H1 (cell line): ENCODE measurements around the gene HNRNPH3. TPM values are rescaled to one million over a fixed set of nuclear protein-coding genes. Genes with fewer than 3 reads are reported as not detected.

ENCODE experiments used
- CTCF ChIA-PET: fragments of 300-600 bp; sonication (Branson Sonifier 250); formaldehyde crosslinking; loops from one replicate; lab custom pipeline; 2021; ENCODE audit not compliant: partially characterized antibody; lab: Charles Lee
- POLR2A ChIA-PET: fragments of 300-600 bp; sonication (Branson Sonifier 250); formaldehyde crosslinking; loops from one replicate; lab custom pipeline; 2021; ENCODE audit warnings: inconsistent platforms; ENCODE audit not compliant: partially characterized antibody; lab: Charles Lee
- DNase-seq, 2 experiments: peaks; one replicate each; pipeline versions ENCODE4 v3.0.0 to v3.0.0-alpha.2; 2010 to 2022; ENCODE audit warnings: low spot score in 2 of 2, low read depth in 1 of 2, mixed read lengths in 1 of 2
- FAIRE-seq: peaks from 2 replicates; lab custom pipeline; 2011; peaks lifted over from hg19 to GRCh38; lab: Jason Lieb, UNC
- H2AFZ ChIP-seq: 2 replicates; pipeline ENCODE4 v1.8.1; 2012; ENCODE audit warnings: low read length, inconsistent platforms
- H2AK5ac ChIP-seq: 2 replicates; pipeline ENCODE4 v1.6.1; 2013; ENCODE audit warnings: low read depth, low read length
- H2BK120ac ChIP-seq: replicated peaks from 2 replicates; pipeline ENCODE3; 2013; ENCODE audit warnings: low read depth, low read length, inconsistent platforms
- H2BK12ac ChIP-seq: 2 replicates; pipeline ENCODE4 v1.6.1; 2013; ENCODE audit warnings: low read depth, low read length
- H2BK15ac ChIP-seq: 2 replicates; pipeline ENCODE4 v1.6.1; 2013; ENCODE audit warnings: low read length
- H2BK20ac ChIP-seq: 2 replicates; pipeline ENCODE4 v1.6.1; 2013; ENCODE audit warnings: low read length
- H2BK5ac ChIP-seq: 2 replicates; pipeline ENCODE4 v1.6.1; 2013; ENCODE audit warnings: low read depth, low read length
- H3K14ac ChIP-seq: 2 replicates; pipeline ENCODE4 v1.6.1; 2013; ENCODE audit warnings: inconsistent platforms; ENCODE audit not compliant: insufficient read length
- H3K18ac ChIP-seq: 2 replicates; pipeline ENCODE4 v1.6.1; 2013; ENCODE audit warnings: low read length; ENCODE audit errors: extremely low read depth
- H3K23ac ChIP-seq: 2 replicates; pipeline ENCODE4 v1.6.1; 2013; ENCODE audit warnings: inconsistent platforms; ENCODE audit not compliant: insufficient read length
- H3K23me2 ChIP-seq: 2 replicates; pipeline ENCODE4 v1.6.1; 2013; ENCODE audit warnings: low read depth, low read length
- H3K27ac ChIP-seq: 2 replicates; pipeline ENCODE4 v1.6.1; 2011; ENCODE audit warnings: low read depth, low read length, inconsistent platforms
- H3K27me3 ChIP-seq, 4 experiments: replicated peaks in 1 of 4; 1 replicate in 1 of 4; 2 replicates in 3 of 4; pipeline versions ENCODE4 v1.6.1 to v1.8.1; 2011 to 2013; ENCODE audit warnings: low read length in 3 of 4, mild to moderate bottlenecking in 3 of 4, inconsistent platforms in 2 of 4, mixed read lengths in 2 of 4, moderate library complexity in 1 of 4; ENCODE audit not compliant: control insufficient read depth in 3 of 4, insufficient read depth in 3 of 4; ENCODE audit errors: extremely low read depth in 1 of 4
- H3K36me3 ChIP-seq, 4 experiments: 2 replicates each; pipeline versions ENCODE4 v1.6.1 to v1.8.1; 2011 to 2013; ENCODE audit warnings: mild to moderate bottlenecking in 4 of 4, low read length in 3 of 4, moderate library complexity in 2 of 4, control low read depth in 1 of 4, inconsistent platforms in 1 of 4; ENCODE audit not compliant: insufficient read depth in 4 of 4, control insufficient read depth in 2 of 4
- H3K4ac ChIP-seq: replicated peaks from 2 replicates; pipeline ENCODE3; 2013; ENCODE audit warnings: low read length, low read depth, mixed read lengths, inconsistent platforms; ENCODE audit not compliant: insufficient read length
- H3K4me1 ChIP-seq, 4 experiments: replicated peaks in 1 of 4; 1 replicate in 1 of 4; 2 replicates in 3 of 4; pipeline versions ENCODE4 v1.6.1 to v1.8.1; 2011 to 2013; ENCODE audit warnings: low read length in 3 of 4, inconsistent platforms in 2 of 4, mixed read lengths in 1 of 4; ENCODE audit not compliant: insufficient read depth in 4 of 4, control insufficient read depth in 3 of 4
- H3K4me2 ChIP-seq, 2 experiments: 2 replicates each; pipeline versions ENCODE4 v1.6.1 to v1.8.1; 2011 to 2013; ENCODE audit warnings: low read depth in 2 of 2, low read length in 2 of 2, control low read depth in 1 of 2, inconsistent platforms in 1 of 2, mild to moderate bottlenecking in 1 of 2; ENCODE audit not compliant: insufficient read depth in 1 of 2
- H3K4me3 ChIP-seq, 4 experiments: fragments of 200-600, 300-600 bp in 1 of 4; sonication (generic), shearing (Covaris generic), sonication (Bioruptor Twin) in 1 of 4; 2 replicates each; pipeline versions ENCODE4 v1.5.1 to v1.8.1; 2011 to 2016; ENCODE audit warnings: low read length in 4 of 4, low read depth in 3 of 4, control low read depth in 2 of 4, inconsistent platforms in 2 of 4, mild to moderate bottlenecking in 2 of 4, mixed read lengths in 1 of 4, moderate library complexity in 1 of 4; ENCODE audit not compliant: insufficient read depth in 2 of 4; ENCODE audit errors: extremely low read depth in 1 of 4
- H3K56ac ChIP-seq: replicated peaks from 2 replicates; pipeline ENCODE3; 2013; ENCODE audit warnings: low read depth, mild to moderate bottlenecking, mixed read lengths, low read length, inconsistent platforms; ENCODE audit not compliant: insufficient read length
- H3K79me1 ChIP-seq: 2 replicates; pipeline ENCODE4 v1.6.1; 2013; ENCODE audit warnings: low read depth, low read length, control low read depth
- H3K79me2 ChIP-seq, 2 experiments: 2 replicates each; pipeline versions ENCODE4 v1.6.1 to v1.8.1; 2012 to 2013; ENCODE audit warnings: low read length in 2 of 2, mild to moderate bottlenecking in 2 of 2, inconsistent platforms in 1 of 2; ENCODE audit not compliant: insufficient read depth in 2 of 2, control insufficient read depth in 1 of 2
- H3K9ac ChIP-seq, 4 experiments: replicated peaks in 1 of 4; 1 replicate in 1 of 4; 2 replicates in 3 of 4; pipeline versions ENCODE4 v1.6.1 to v1.8.1; 2011 to 2013; ENCODE audit warnings: low read depth in 3 of 4, low read length in 3 of 4, control low read depth in 2 of 4, mild to moderate bottlenecking in 2 of 4, moderate library complexity in 2 of 4, inconsistent platforms in 1 of 4; ENCODE audit errors: extremely low read depth in 1 of 4
- H3K9me3 ChIP-seq, 2 experiments: 2 replicates each; pipeline versions ENCODE4 v1.6.1 to v1.8.1; 2012 to 2013; ENCODE audit warnings: mild to moderate bottlenecking in 2 of 2, moderate library complexity in 2 of 2, control low read depth in 1 of 2, inconsistent platforms in 1 of 2, low read depth in 1 of 2, low read length in 1 of 2, mixed read lengths in 1 of 2; ENCODE audit not compliant: insufficient read depth in 2 of 2
- H4K20me1 ChIP-seq, 2 experiments: replicated peaks in 1 of 2; 2 replicates each; pipeline versions ENCODE3 to v1.8.1; 2011 to 2013; ENCODE audit warnings: inconsistent platforms in 2 of 2, low read length in 2 of 2, mild to moderate bottlenecking in 1 of 2; ENCODE audit not compliant: insufficient read depth in 2 of 2, control insufficient read depth in 1 of 2
- H4K5ac ChIP-seq: 2 replicates; pipeline ENCODE4 v1.6.1; 2013; ENCODE audit warnings: low read length, low read depth, mixed read lengths, inconsistent platforms; ENCODE audit not compliant: insufficient read length
- H4K8ac ChIP-seq: 2 replicates; pipeline ENCODE4 v1.8.0; 2013; ENCODE audit warnings: mild to moderate bottlenecking, moderate library complexity, low read length, inconsistent platforms; ENCODE audit not compliant: insufficient read depth; ENCODE audit errors: extremely low read depth
- H4K91ac ChIP-seq: replicated peaks from 2 replicates; pipeline ENCODE3; 2013; ENCODE audit warnings: low read length, mixed read lengths, inconsistent platforms; ENCODE audit not compliant: insufficient read length
- ATF3 ChIP-seq: IDR thresholded peaks from 2 replicates; pipeline ENCODE4 v1.6.1; 2011; ENCODE audit warnings: low read depth, mild to moderate bottlenecking, low read length; ENCODE audit not compliant: insufficient read depth
- CEBPB ChIP-seq: IDR thresholded peaks from 2 replicates; pipeline ENCODE4 v1.6.1; 2012; ENCODE audit warnings: low read depth, low read length
- CTBP2 ChIP-seq: IDR thresholded peaks from 2 replicates; pipeline ENCODE4 v1.7.0; 2011; ENCODE audit warnings: borderline replicate concordance, mild to moderate bottlenecking, moderate library complexity, mixed read lengths, low read length; ENCODE audit not compliant: insufficient read depth, insufficient read length
- EGR1 ChIP-seq: IDR thresholded peaks from 2 replicates; pipeline ENCODE4 v1.6.1; 2011; ENCODE audit warnings: low read depth, low read length, borderline replicate concordance
- HDAC2 ChIP-seq, 2 experiments: fragments of 300-600 bp in 1 of 2; sonication (generic) in 1 of 2; IDR thresholded peaks; 2 replicates each; pipeline ENCODE4 v1.6.1; 2011 to 2012; ENCODE audit warnings: low read depth in 2 of 2, low read length in 2 of 2, mild to moderate bottlenecking in 2 of 2, moderate library complexity in 2 of 2, borderline replicate concordance in 1 of 2, inconsistent platforms in 1 of 2
- JUN ChIP-seq: IDR thresholded peaks from 2 replicates; pipeline ENCODE4 v1.6.1; 2011; ENCODE audit warnings: low read depth, mild to moderate bottlenecking, improper control_type of control experiment, low read length
- POU5F1 ChIP-seq: IDR thresholded peaks from 2 replicates; pipeline ENCODE4 v1.6.1; 2011; ENCODE audit warnings: low read depth, mild to moderate bottlenecking, low read length, moderate library complexity
- RAD21 ChIP-seq, 2 experiments: IDR thresholded peaks in 1 of 2; conservative IDR thresholded peaks in 1 of 2; 2 replicates each; pipeline ENCODE4 v1.6.1; 2011; ENCODE audit warnings: low read depth in 2 of 2, low read length in 2 of 2, improper control_type of control experiment in 1 of 2, inconsistent platforms in 1 of 2, mild to moderate bottlenecking in 1 of 2, moderate library complexity in 1 of 2
- RNF2 ChIP-seq: fragments of 200-900, 300-1000 bp; sonication (generic); IDR thresholded peaks from 2 replicates; pipeline ENCODE4 v1.7.1; 2016; ENCODE audit warnings: borderline replicate concordance, low read depth, mild to moderate bottlenecking, antibody characterized with exemption, low read length; ENCODE audit not compliant: poor library complexity, severe bottlenecking; ENCODE audit errors: missing control alignments
- RXRA ChIP-seq: IDR thresholded peaks from 2 replicates; pipeline ENCODE4 v1.6.1; 2011; ENCODE audit warnings: low read depth, mild to moderate bottlenecking, low read length, moderate library complexity; ENCODE audit not compliant: insufficient read depth
- SIX5 ChIP-seq: IDR thresholded peaks from 2 replicates; pipeline ENCODE4 v1.6.1; 2011; ENCODE audit warnings: mild to moderate bottlenecking, low read depth, low read length
- SP1 ChIP-seq: IDR thresholded peaks from 2 replicates; pipeline ENCODE4 v1.6.1; 2011; ENCODE audit warnings: low read depth, low read length
- ZNF274 ChIP-seq: IDR thresholded peaks from 2 replicates; pipeline ENCODE4 v1.7.0; 2012; ENCODE audit warnings: low read length, borderline replicate concordance; ENCODE audit errors: extremely low read depth
- WGBS, 2 experiments: shearing (Covaris generic) in 1 of 2; methylation state at CpG; one replicate each; pipeline versions ENCODE4 v1.1.6 to v1.1.7; 2013 to 2015; ENCODE audit warnings: low lambda C conversion rate in 2 of 2, mixed read lengths in 2 of 2, inconsistent platforms in 1 of 2, low coverage in 1 of 2, missing lambda C conversion rate in 1 of 2; ENCODE audit not compliant: insufficient replicate concordance in 2 of 2, insufficient coverage in 1 of 2, insufficient read length in 1 of 2; ENCODE audit errors: extremely low coverage in 1 of 2, missing lambda C conversion rate in 1 of 2; 5-methylcytosine and 5-hydroxymethylcytosine counted together
- polyA plus RNA-seq, 7 experiments: library from polyadenylated mRNA; depleted of rRNA in 3 of 7; stranded (reverse) in 5 of 7; unstranded in 2 of 7; fragments of >200 nt in 5 of 7; fragments of 200-250 nt in 2 of 7; gene quantifications; 1 replicate in 5 of 7; 2 replicates in 1 of 7; 4 replicates in 1 of 7; pipeline versions ENCODE4 v1.2.1 to v1.2.3, GENCODE V29; 2011 to 2013; ENCODE audit warnings: missing spikeins in 2 of 7, mixed read lengths in 2 of 7
- total RNA-seq: library from RNA; stranded (reverse); fragmentation: NEBNext Ultra II Directional; extraction: Animal tissue kit (Norgen Biotek cat#: 25700); gene quantifications from 2 replicates; pipeline ENCODE4 v1.2.1, GENCODE V29; 2021

HNRNPH3 gene
- total and polyA plus RNA-seq, 2 of the 8 experiments (the other 6 are each of a cell fraction or from before 2014, with no cell fraction given) = 63.2 to 230 TPM

- H3K27me3 ChIP-seq = no peaks in the 10 kb centered on the region
- H2AFZ ChIP-seq = no peak overlapping the region
- no peak for DNase-seq
- H3K79me1 ChIP-seq = no peaks in the 10 kb centered on the region
- H3K4ac ChIP-seq = no peak overlapping the region
- H3K36me3 ChIP-seq = no peaks in the 10 kb centered on the region
- POLR2A ChIA-PET = interaction anchor here (2.2 kb wide), 1 partner anchor 17 kb away, joined by 12 read pairs; the partner anchor contains the start of genes HNRNPH3 and PBLD
- H4K5ac ChIP-seq = no peak overlapping the region
- H2BK15ac ChIP-seq = no peak overlapping the region
- CTCF ChIA-PET = interaction anchor here (0.7 to 1.6 kb wide), 2 partner anchors 14 to 375 kb away, joined by 3 to 6 read pairs; no protein-coding TSS in a partner anchor
- no peaks in the 10 kb centered on the region for H4K20me1 ChIP-seq
- H3K27ac ChIP-seq = no peak overlapping the region
- H3K79me2 ChIP-seq = no peaks in the 10 kb centered on the region
- H3K4me3 ChIP-seq = no peak overlapping the region
- no peak overlapping the region for H2BK20ac ChIP-seq
- no peak overlapping the region for H2BK5ac ChIP-seq
- 84% methylated on average over 1 of the region's 1 CpG; no CpG with 5 or more reads in 1 of the 2 experiments for WGBS, 2 experiments
- no peaks in the 10 kb centered on the region for H3K23me2 ChIP-seq
- no peak overlapping the region for H3K18ac ChIP-seq
- H2BK120ac ChIP-seq = no peak overlapping the region
- no peak overlapping the region for H2AK5ac ChIP-seq
- H4K8ac ChIP-seq = no peak overlapping the region
- no peak overlapping the region for H4K91ac ChIP-seq
- H3K56ac ChIP-seq = no peak overlapping the region
- FAIRE-seq = no peak
- no peak overlapping the region for H3K4me2 ChIP-seq
- no peak overlapping the region for H3K9ac ChIP-seq
- H3K14ac ChIP-seq = no peak overlapping the region
- no peak overlapping the region for H3K23ac ChIP-seq
- no peaks in the 10 kb centered on the region for H3K4me1 ChIP-seq
- H3K9me3 ChIP-seq = peaks cover 4 to 9% of the 10 kb centered on the region in 2 experiments; a peak in 2 of 4 replicates
- H2BK12ac ChIP-seq = no peak overlapping the region
- TF ChIP-seq SIX5 (no peak), RNF2 (no peak), SP1 (no peak), RAD21 (IDR thresholded peaks at IDR 0.05 in 1 of 2, conservative IDR thresholded peaks at IDR 0.05 in 1 of 2; ENCODE audit: low read depth in 2 of 2, low read length in 2 of 2) (no peak), ZNF274 (no peak), CEBPB (no peak), POU5F1 (no peak), EGR1 (no peak), ATF3 (no peak), HDAC2 (IDR thresholded peaks at IDR 0.05; ENCODE audit: borderline replicate concordance in 1 of 2, low read depth in 2 of 2, low read length in 2 of 2) (no peak), CTBP2 (no peak), JUN (no peak), RXRA (no peak)
These were observed 16.3 kb upstream of the HNRNPH3 start for GRCh38 chr10:68315582-68315981.
